H1 (cell line): ENCODE results near the gene RPS27. TPM values are rescaled to one million over a fixed set of nuclear protein-coding genes. Genes with fewer than 3 reads are reported as not detected.

ENCODE experiments used
- CTCF ChIA-PET: fragments of 300-600 bp; sonication (Branson Sonifier 250); formaldehyde crosslinking; loops from one replicate; lab custom pipeline; 2021; ENCODE audit not compliant: partially characterized antibody; lab: Charles Lee
- POLR2A ChIA-PET: fragments of 300-600 bp; sonication (Branson Sonifier 250); formaldehyde crosslinking; loops from one replicate; lab custom pipeline; 2021; ENCODE audit warnings: inconsistent platforms; ENCODE audit not compliant: partially characterized antibody; lab: Charles Lee
- DNase-seq, 2 experiments: peaks; one replicate each; pipeline versions ENCODE4 v3.0.0 to v3.0.0-alpha.2; 2010 to 2022; ENCODE audit warnings: low spot score in 2 of 2, low read depth in 1 of 2, mixed read lengths in 1 of 2
- FAIRE-seq: peaks from 2 replicates; lab custom pipeline; 2011; peaks lifted over from hg19 to GRCh38; lab: Jason Lieb, UNC
- H2AFZ ChIP-seq: 2 replicates; pipeline ENCODE4 v1.8.1; 2012; ENCODE audit warnings: low read length, inconsistent platforms
- H2AK5ac ChIP-seq: 2 replicates; pipeline ENCODE4 v1.6.1; 2013; ENCODE audit warnings: low read depth, low read length
- H2BK120ac ChIP-seq: replicated peaks from 2 replicates; pipeline ENCODE3; 2013; ENCODE audit warnings: low read depth, low read length, inconsistent platforms
- H2BK12ac ChIP-seq: 2 replicates; pipeline ENCODE4 v1.6.1; 2013; ENCODE audit warnings: low read depth, low read length
- H2BK15ac ChIP-seq: 2 replicates; pipeline ENCODE4 v1.6.1; 2013; ENCODE audit warnings: low read length
- H2BK20ac ChIP-seq: 2 replicates; pipeline ENCODE4 v1.6.1; 2013; ENCODE audit warnings: low read length
- H2BK5ac ChIP-seq: 2 replicates; pipeline ENCODE4 v1.6.1; 2013; ENCODE audit warnings: low read depth, low read length
- H3K14ac ChIP-seq: 2 replicates; pipeline ENCODE4 v1.6.1; 2013; ENCODE audit warnings: inconsistent platforms; ENCODE audit not compliant: insufficient read length
- H3K18ac ChIP-seq: 2 replicates; pipeline ENCODE4 v1.6.1; 2013; ENCODE audit warnings: low read length; ENCODE audit errors: extremely low read depth
- H3K23ac ChIP-seq: 2 replicates; pipeline ENCODE4 v1.6.1; 2013; ENCODE audit warnings: inconsistent platforms; ENCODE audit not compliant: insufficient read length
- H3K23me2 ChIP-seq: 2 replicates; pipeline ENCODE4 v1.6.1; 2013; ENCODE audit warnings: low read depth, low read length
- H3K27ac ChIP-seq: 2 replicates; pipeline ENCODE4 v1.6.1; 2011; ENCODE audit warnings: low read depth, low read length, inconsistent platforms
- H3K27me3 ChIP-seq, 4 experiments: replicated peaks in 1 of 4; 1 replicate in 1 of 4; 2 replicates in 3 of 4; pipeline versions ENCODE4 v1.6.1 to v1.8.1; 2011 to 2013; ENCODE audit warnings: low read length in 3 of 4, mild to moderate bottlenecking in 3 of 4, inconsistent platforms in 2 of 4, mixed read lengths in 2 of 4, moderate library complexity in 1 of 4; ENCODE audit not compliant: control insufficient read depth in 3 of 4, insufficient read depth in 3 of 4; ENCODE audit errors: extremely low read depth in 1 of 4
- H3K36me3 ChIP-seq, 4 experiments: 2 replicates each; pipeline versions ENCODE4 v1.6.1 to v1.8.1; 2011 to 2013; ENCODE audit warnings: mild to moderate bottlenecking in 4 of 4, low read length in 3 of 4, moderate library complexity in 2 of 4, control low read depth in 1 of 4, inconsistent platforms in 1 of 4; ENCODE audit not compliant: insufficient read depth in 4 of 4, control insufficient read depth in 2 of 4
- H3K4ac ChIP-seq: replicated peaks from 2 replicates; pipeline ENCODE3; 2013; ENCODE audit warnings: low read length, low read depth, mixed read lengths, inconsistent platforms; ENCODE audit not compliant: insufficient read length
- H3K4me1 ChIP-seq, 4 experiments: replicated peaks in 1 of 4; 1 replicate in 1 of 4; 2 replicates in 3 of 4; pipeline versions ENCODE4 v1.6.1 to v1.8.1; 2011 to 2013; ENCODE audit warnings: low read length in 3 of 4, inconsistent platforms in 2 of 4, mixed read lengths in 1 of 4; ENCODE audit not compliant: insufficient read depth in 4 of 4, control insufficient read depth in 3 of 4
- H3K4me2 ChIP-seq, 2 experiments: 2 replicates each; pipeline versions ENCODE4 v1.6.1 to v1.8.1; 2011 to 2013; ENCODE audit warnings: low read depth in 2 of 2, low read length in 2 of 2, control low read depth in 1 of 2, inconsistent platforms in 1 of 2, mild to moderate bottlenecking in 1 of 2; ENCODE audit not compliant: insufficient read depth in 1 of 2
- H3K4me3 ChIP-seq, 4 experiments: fragments of 200-600, 300-600 bp in 1 of 4; sonication (generic), shearing (Covaris generic), sonication (Bioruptor Twin) in 1 of 4; 2 replicates each; pipeline versions ENCODE4 v1.5.1 to v1.8.1; 2011 to 2016; ENCODE audit warnings: low read length in 4 of 4, low read depth in 3 of 4, control low read depth in 2 of 4, inconsistent platforms in 2 of 4, mild to moderate bottlenecking in 2 of 4, mixed read lengths in 1 of 4, moderate library complexity in 1 of 4; ENCODE audit not compliant: insufficient read depth in 2 of 4; ENCODE audit errors: extremely low read depth in 1 of 4
- H3K56ac ChIP-seq: replicated peaks from 2 replicates; pipeline ENCODE3; 2013; ENCODE audit warnings: low read depth, mild to moderate bottlenecking, mixed read lengths, low read length, inconsistent platforms; ENCODE audit not compliant: insufficient read length
- H3K79me1 ChIP-seq: 2 replicates; pipeline ENCODE4 v1.6.1; 2013; ENCODE audit warnings: low read depth, low read length, control low read depth
- H3K79me2 ChIP-seq, 2 experiments: 2 replicates each; pipeline versions ENCODE4 v1.6.1 to v1.8.1; 2012 to 2013; ENCODE audit warnings: low read length in 2 of 2, mild to moderate bottlenecking in 2 of 2, inconsistent platforms in 1 of 2; ENCODE audit not compliant: insufficient read depth in 2 of 2, control insufficient read depth in 1 of 2
- H3K9ac ChIP-seq, 4 experiments: replicated peaks in 1 of 4; 1 replicate in 1 of 4; 2 replicates in 3 of 4; pipeline versions ENCODE4 v1.6.1 to v1.8.1; 2011 to 2013; ENCODE audit warnings: low read depth in 3 of 4, low read length in 3 of 4, control low read depth in 2 of 4, mild to moderate bottlenecking in 2 of 4, moderate library complexity in 2 of 4, inconsistent platforms in 1 of 4; ENCODE audit errors: extremely low read depth in 1 of 4
- H3K9me3 ChIP-seq, 2 experiments: 2 replicates each; pipeline versions ENCODE4 v1.6.1 to v1.8.1; 2012 to 2013; ENCODE audit warnings: mild to moderate bottlenecking in 2 of 2, moderate library complexity in 2 of 2, control low read depth in 1 of 2, inconsistent platforms in 1 of 2, low read depth in 1 of 2, low read length in 1 of 2, mixed read lengths in 1 of 2; ENCODE audit not compliant: insufficient read depth in 2 of 2
- H4K20me1 ChIP-seq, 2 experiments: replicated peaks in 1 of 2; 2 replicates each; pipeline versions ENCODE3 to v1.8.1; 2011 to 2013; ENCODE audit warnings: inconsistent platforms in 2 of 2, low read length in 2 of 2, mild to moderate bottlenecking in 1 of 2; ENCODE audit not compliant: insufficient read depth in 2 of 2, control insufficient read depth in 1 of 2
- H4K5ac ChIP-seq: 2 replicates; pipeline ENCODE4 v1.6.1; 2013; ENCODE audit warnings: low read length, low read depth, mixed read lengths, inconsistent platforms; ENCODE audit not compliant: insufficient read length
- H4K8ac ChIP-seq: 2 replicates; pipeline ENCODE4 v1.8.0; 2013; ENCODE audit warnings: mild to moderate bottlenecking, moderate library complexity, low read length, inconsistent platforms; ENCODE audit not compliant: insufficient read depth; ENCODE audit errors: extremely low read depth
- H4K91ac ChIP-seq: replicated peaks from 2 replicates; pipeline ENCODE3; 2013; ENCODE audit warnings: low read length, mixed read lengths, inconsistent platforms; ENCODE audit not compliant: insufficient read length
- JUND ChIP-seq: IDR thresholded peaks from 2 replicates; pipeline ENCODE4 v1.6.1; 2011; ENCODE audit warnings: mild to moderate bottlenecking, improper control_type of control experiment, low read length
- POLR2AphosphoS5 ChIP-seq: IDR thresholded peaks from 2 replicates; pipeline ENCODE4 v1.6.1; 2011; ENCODE audit warnings: low read depth, low read length
- SIN3A ChIP-seq, 2 experiments: IDR thresholded peaks in 1 of 2; conservative IDR thresholded peaks in 1 of 2; 2 replicates each; pipeline ENCODE4 v1.6.1; 2011 to 2012; ENCODE audit warnings: low read length in 2 of 2, improper control_type of control experiment in 1 of 2, low read depth in 1 of 2, mild to moderate bottlenecking in 1 of 2
- SP2 ChIP-seq: IDR thresholded peaks from 2 replicates; pipeline ENCODE4 v1.6.1; 2012; ENCODE audit warnings: mild to moderate bottlenecking, low read length, inconsistent platforms
- WGBS, 2 experiments: shearing (Covaris generic) in 1 of 2; methylation state at CpG; one replicate each; pipeline versions ENCODE4 v1.1.6 to v1.1.7; 2013 to 2015; ENCODE audit warnings: low lambda C conversion rate in 2 of 2, mixed read lengths in 2 of 2, inconsistent platforms in 1 of 2, low coverage in 1 of 2, missing lambda C conversion rate in 1 of 2; ENCODE audit not compliant: insufficient replicate concordance in 2 of 2, insufficient coverage in 1 of 2, insufficient read length in 1 of 2; ENCODE audit errors: extremely low coverage in 1 of 2, missing lambda C conversion rate in 1 of 2; 5-methylcytosine and 5-hydroxymethylcytosine counted together
- polyA plus RNA-seq, 7 experiments: library from polyadenylated mRNA; depleted of rRNA in 3 of 7; stranded (reverse) in 5 of 7; unstranded in 2 of 7; fragments of >200 nt in 5 of 7; fragments of 200-250 nt in 2 of 7; gene quantifications; 1 replicate in 5 of 7; 2 replicates in 1 of 7; 4 replicates in 1 of 7; pipeline versions ENCODE4 v1.2.1 to v1.2.3, GENCODE V29; 2011 to 2013; ENCODE audit warnings: missing spikeins in 2 of 7, mixed read lengths in 2 of 7
- total RNA-seq: library from RNA; stranded (reverse); fragmentation: NEBNext Ultra II Directional; extraction: Animal tissue kit (Norgen Biotek cat#: 25700); gene quantifications from 2 replicates; pipeline ENCODE4 v1.2.1, GENCODE V29; 2021

The RPS27 gene
- total and polyA plus RNA-seq, 2 of the 8 experiments (the other 6 are each of a cell fraction or from before 2014, with no cell fraction given) = 1,810 to 3,155 TPM

DNA sequence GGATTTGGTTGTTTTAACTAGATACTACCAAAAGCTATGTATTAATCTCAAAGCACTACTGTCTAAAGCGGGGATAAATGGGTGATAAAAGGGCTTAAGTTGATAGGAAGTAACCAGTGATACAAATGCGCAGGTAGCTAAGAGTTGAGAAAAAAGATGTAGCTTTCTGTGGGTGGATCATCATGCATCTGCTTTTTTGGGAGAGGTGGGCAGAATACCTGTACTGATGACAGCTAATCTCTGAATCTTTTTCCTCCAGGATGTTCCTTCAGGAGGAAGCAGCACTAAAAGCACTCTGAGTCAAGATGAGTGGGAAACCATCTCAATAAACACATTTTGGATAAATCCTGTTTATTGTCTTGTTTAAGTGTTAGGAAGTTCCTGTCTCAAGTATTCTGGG lies 1.2 kb downstream of the RPS27 start:
- H3K23me2 ChIP-seq = peaks cover 9% of the 10 kb centered on the region
- H3K4me1 ChIP-seq = peaks cover 0 to 8% (median 3%) of the 10 kb centered on the region in 4 experiments; a peak in 4 of 7 replicates
- peaks cover 14 to 45% (median 28%) of the 10 kb centered on the region in 4 experiments for H3K36me3 ChIP-seq
- no peak overlapping the region for H2AFZ ChIP-seq
- peak overlapping the region; percentile 78 to 95 (median 87); a peak in 7 of 8 replicates for H3K4me3 ChIP-seq
- H4K5ac ChIP-seq = no peak overlapping the region
- no peak overlapping the region for H3K56ac ChIP-seq
- H3K4me2 ChIP-seq = peak overlapping the region; percentile 75 to 91
- no peak overlapping the region for H4K91ac ChIP-seq
- no peak overlapping the region for H3K14ac ChIP-seq
- FAIRE-seq (no peak), DNase-seq (no peak)
- ChIA-PET POLR2A (interaction anchor here (0.7 to 13.2 kb wide), 30 partner anchors 10 to 315 kb away, joined by 3 to 454 read pairs (median 12); partner anchors contain the start of genes CREB3L4, CRTC2, DENND4B and GATAD2B), CTCF (interaction anchor here (1.2 kb wide), 1 partner anchor 8 kb away, joined by 5 read pairs; no protein-coding TSS in a partner anchor)
- H3K27ac ChIP-seq = peak overlapping the region; percentile 59; the same call in 1 of the 2 replicates
- H3K79me2 ChIP-seq = peaks cover 0 to 19% of the 10 kb centered on the region in 2 experiments; a peak in 3 of 4 replicates
- H4K8ac ChIP-seq = no peak overlapping the region
- H3K27me3 ChIP-seq = no peaks in the 10 kb centered on the region
- no peak overlapping the region for H3K18ac ChIP-seq
- H3K79me1 ChIP-seq = no peaks in the 10 kb centered on the region
- no peak overlapping the region for H3K4ac ChIP-seq
- H2BK20ac ChIP-seq = no peak overlapping the region
- H2BK120ac ChIP-seq = no peak overlapping the region
- peaks cover 0 to 3% of the 10 kb centered on the region in 2 experiments; a peak in 1 of 4 replicates for H3K9me3 ChIP-seq
- WGBS, 2 experiments = 91% methylated on average over 2 of the region's 2 CpGs; no CpG with 5 or more reads in 1 of the 2 experiments
- H2BK15ac ChIP-seq = no peak overlapping the region
- no peak overlapping the region for H2AK5ac ChIP-seq
- no peak overlapping the region for H2BK12ac ChIP-seq
- H3K23ac ChIP-seq = no peak overlapping the region
- no peak overlapping the region for H2BK5ac ChIP-seq
- no peak for TF ChIP-seq SIN3A (conservative IDR thresholded peaks at IDR 0.05 in 1 of 2, IDR thresholded peaks at IDR 0.05 in 1 of 2; ENCODE audit: low read depth in 1 of 2, low read length in 2 of 2)
- TF ChIP-seq JUND = no peak
- no peak for TF ChIP-seq SP2
- TF ChIP-seq POLR2AphosphoS5 = no peak
- peaks cover 0 to 8% of the 10 kb centered on the region in 2 experiments for H4K20me1 ChIP-seq
- H3K9ac ChIP-seq = peak overlapping the region in 2 of 4 experiments; percentile 2 to 98; a peak in 2 of 7 replicates
